ENCODE data around the gene PDE3A.

The PDE3A gene

GRCh38 chr12:20439626-20440025 lies 71.3 kb downstream of the PDE3A start:
- no peak for TF ChIP-seq CTCF (IDR thresholded peaks at IDR 0.05; ENCODE audit: low read depth, low read length)
- in situ Hi-C loops (cut with HindIII; ENCODE audit: low sequenced_read_pairs) = no loop called here
- DNase-seq (ENCODE audit: low read depth, low spot score) = no peak
- H3K4me3 ChIP-seq (ENCODE audit: low read depth, low read length) = no peak overlapping the region

DNA sequence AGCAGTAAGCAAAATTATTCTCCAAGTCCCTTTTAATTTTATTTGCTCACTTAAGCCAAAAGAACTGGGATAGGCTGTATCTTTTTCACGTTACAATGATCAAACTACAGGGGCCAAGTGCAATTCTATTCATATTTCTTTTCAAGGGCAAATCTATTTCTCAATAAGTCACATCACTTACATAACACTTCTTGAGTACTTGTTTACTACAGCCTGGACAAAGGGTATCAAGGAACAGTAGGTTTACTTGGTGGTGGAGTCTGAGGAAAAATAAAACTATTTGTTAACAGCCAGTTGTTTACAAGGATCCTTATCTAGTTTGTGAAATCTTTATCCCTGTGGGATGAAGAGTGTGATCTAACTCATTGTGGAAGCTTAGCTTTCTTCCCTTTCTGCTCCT lies 72.1 kb downstream of the PDE3A start:
- in situ Hi-C loops (cut with HindIII; ENCODE audit: low sequenced_read_pairs) = no loop called here
- H3K4me3 ChIP-seq (ENCODE audit: low read depth, low read length) = no peak overlapping the region
- no peak for TF ChIP-seq CTCF (IDR thresholded peaks at IDR 0.05; ENCODE audit: low read depth, low read length)
- no peak for DNase-seq (ENCODE audit: low read depth, low spot score)

DNA sequence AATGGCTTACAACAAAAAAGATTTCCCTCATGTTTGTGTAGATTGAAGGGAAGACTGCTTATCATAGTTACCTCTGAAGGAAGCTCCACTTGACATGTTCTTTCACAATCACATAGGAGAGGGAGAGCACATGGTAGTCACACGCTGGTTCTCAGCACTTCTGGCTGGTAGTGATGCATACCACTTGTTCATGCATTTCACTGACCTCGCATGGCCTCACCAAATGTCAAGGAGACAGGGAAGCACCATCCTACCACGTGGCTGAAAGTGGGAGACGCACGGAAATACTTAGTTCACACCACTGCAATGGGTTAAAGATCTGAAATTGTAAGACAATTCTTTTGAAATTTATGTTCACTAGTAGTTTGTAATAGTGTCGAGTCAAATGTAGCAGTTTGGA lies 74.0 kb downstream of the PDE3A start:
- DNase-seq (ENCODE audit: low read depth, low spot score) = no peak
- in situ Hi-C loops (cut with HindIII; ENCODE audit: low sequenced_read_pairs) = no loop called here
- no peak for TF ChIP-seq CTCF (IDR thresholded peaks at IDR 0.05; ENCODE audit: low read depth, low read length)
- H3K4me3 ChIP-seq (ENCODE audit: low read depth, low read length) = no peak overlapping the region

- no peak for TF ChIP-seq CTCF (IDR thresholded peaks at IDR 0.05; ENCODE audit: low read depth, low read length)
- in situ Hi-C loops (cut with HindIII; ENCODE audit: low sequenced_read_pairs) = no loop called here
- no peak for DNase-seq (ENCODE audit: low read depth, low spot score)
- no peak overlapping the region for H3K4me3 ChIP-seq (ENCODE audit: low read depth, low read length)
These were observed 74.9 kb downstream of the PDE3A start for GRCh38 chr12:20443255-20443654.

- DNase-seq (ENCODE audit: low read depth, low spot score) = no peak
These were observed 75.5 kb downstream of the PDE3A start for GRCh38 chr12:20443792-20444191.

DNA sequence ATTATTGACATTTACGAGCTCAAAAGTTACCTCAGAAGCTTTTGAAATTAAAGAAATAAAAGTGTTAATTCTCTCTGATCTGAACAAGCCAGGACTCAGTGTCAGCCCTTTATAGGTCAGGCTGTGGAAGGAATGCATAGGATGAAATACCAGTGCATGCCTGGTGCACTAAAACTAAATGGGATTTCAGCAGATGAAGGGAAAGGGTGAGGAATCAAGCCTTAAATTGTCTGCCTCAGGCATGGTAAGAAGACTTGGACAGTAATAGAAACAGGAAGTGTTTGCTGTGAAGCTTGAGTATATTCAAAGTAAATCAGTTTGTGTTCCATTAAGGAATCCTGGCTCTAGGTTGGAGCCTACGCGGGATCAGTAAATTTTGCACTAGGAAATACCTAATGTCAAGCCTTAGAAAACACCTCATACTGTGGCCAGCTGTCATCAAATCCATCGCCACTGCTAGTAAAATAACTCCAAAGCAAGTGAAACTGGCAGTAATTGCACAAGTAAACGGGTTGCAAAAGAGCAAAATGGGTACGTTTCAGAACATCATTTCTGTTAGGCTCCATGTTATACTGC lies 76.3 kb downstream of the PDE3A start:
- DNase-seq (ENCODE audit: low read depth, low spot score) = no peak
- no peak overlapping the region for H3K4me3 ChIP-seq (ENCODE audit: low read depth, low read length)
- in situ Hi-C loops (cut with HindIII; ENCODE audit: low sequenced_read_pairs) = no loop called here
- no peak for TF ChIP-seq CTCF (IDR thresholded peaks at IDR 0.05; ENCODE audit: low read depth, low read length)

More at GRCh38 chr12:20443792-20444191, 75.5 kb downstream of the PDE3A start:
- no peak overlapping the region for H3K4me3 ChIP-seq (ENCODE audit: low read depth, low read length)
- TF ChIP-seq CTCF (IDR thresholded peaks at IDR 0.05; ENCODE audit: low read depth, low read length) = no peak
- in situ Hi-C loops (cut with HindIII; ENCODE audit: low sequenced_read_pairs) = no loop called here

DNA sequence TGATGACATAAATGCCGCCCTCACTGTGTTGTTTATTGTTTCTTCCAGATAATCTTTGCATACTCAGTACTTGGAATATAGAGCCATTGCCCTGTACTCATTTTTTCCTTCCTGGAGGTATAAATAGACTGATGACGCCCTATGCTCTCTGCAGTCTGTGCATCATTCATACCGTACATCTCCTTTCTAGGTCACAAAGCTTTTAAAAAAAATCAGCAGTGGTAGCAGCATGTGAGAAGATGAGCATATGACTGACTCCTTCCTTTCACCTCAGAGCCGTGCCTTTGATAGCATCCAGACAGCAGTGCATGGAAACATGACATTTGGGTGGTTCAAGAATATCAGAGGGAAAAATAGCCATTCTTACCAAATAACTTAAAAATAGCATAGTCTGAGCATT lies 77.3 kb downstream of the PDE3A start:
- peak; percentile 41 for DNase-seq (ENCODE audit: low read depth, low spot score)
- H3K4me3 ChIP-seq (ENCODE audit: low read depth, low read length) = no peak overlapping the region
- in situ Hi-C loops (cut with HindIII; ENCODE audit: low sequenced_read_pairs) = no loop called here
- no peak for TF ChIP-seq CTCF (IDR thresholded peaks at IDR 0.05; ENCODE audit: low read depth, low read length)
